ENCODE data around the gene COX4I2. TPM values are rescaled to one million over a fixed set of nuclear protein-coding genes. Genes with fewer than 3 reads are reported as not detected.

COX4I2 gene
- total and polyA plus RNA-seq, 2 of the 8 experiments (the other 6 are each of a cell fraction or from before 2014, with no cell fraction given), result 0.26 TPM; not detected in 1

- no peak for DNase-seq (ENCODE audit: low read depth in 1 of 2, low spot score in 2 of 2)
Observed at GRCh38 chr20:31681769-31682168, 44.1 kb downstream of the COX4I2 start.

More at GRCh38 chr20:31681769-31682168, 44.1 kb downstream of the COX4I2 start:
- no peak overlapping the region for H3K23ac ChIP-seq (ENCODE audit: insufficient read length)
- no peaks in the 10 kb centered on the region for H4K20me1 ChIP-seq (replicated peaks in 1 of 2; ENCODE audit: control insufficient read depth in 1 of 2, insufficient read depth in 2 of 2, low read length in 2 of 2)
- no peak overlapping the region for H3K4me3 ChIP-seq (ENCODE audit: extremely low read depth in 1 of 4, insufficient read depth in 2 of 4, low read depth in 3 of 4, low read length in 4 of 4)
- no peak overlapping the region for H2AFZ ChIP-seq (ENCODE audit: low read length)
- H3K18ac ChIP-seq (ENCODE audit: extremely low read depth, low read length), result no peak overlapping the region
- H3K27me3 ChIP-seq (replicated peaks in 1 of 4; ENCODE audit: control insufficient read depth in 3 of 4, extremely low read depth in 1 of 4, insufficient read depth in 3 of 4, low read length in 3 of 4), result no peaks in the 10 kb centered on the region
- no peak for FAIRE-seq
- H3K79me2 ChIP-seq (ENCODE audit: control insufficient read depth in 1 of 2, insufficient read depth in 2 of 2, low read length in 2 of 2), result peaks cover 0 to 20% of the 10 kb centered on the region in 2 experiments; a peak in 2 of 4 replicates
- ChIA-PET CTCF (ENCODE audit: partially characterized antibody) (interaction anchor here (0.9 to 1.0 kb wide), 2 partner anchors 42 to 43 kb away, joined by 3 read pairs; no protein-coding TSS in a partner anchor), POLR2A (ENCODE audit: partially characterized antibody) (interaction anchor here (1.2 to 2.2 kb wide), 3 partner anchors 10 to 18 kb away, joined by 4 to 6 read pairs (median 4); no protein-coding TSS in a partner anchor)
- no peak overlapping the region for H3K4me2 ChIP-seq (ENCODE audit: insufficient read depth in 1 of 2, low read depth in 2 of 2, low read length in 2 of 2)
- no peak overlapping the region for H4K5ac ChIP-seq (ENCODE audit: insufficient read length, low read depth, low read length)
- no peak overlapping the region for H4K91ac ChIP-seq (replicated peaks; ENCODE audit: insufficient read length, low read length)
- H3K27ac ChIP-seq (ENCODE audit: low read depth, low read length), result no peak overlapping the region
- 94% methylated on average over 3 of the region's 3 CpGs; no CpG with 5 or more reads in 1 of the 2 experiments for WGBS, 2 experiments (ENCODE audit: extremely low coverage in 1 of 2, insufficient coverage in 1 of 2, insufficient read length in 1 of 2, insufficient replicate concordance in 2 of 2, low coverage in 1 of 2, low lambda C conversion rate in 2 of 2, missing lambda C conversion rate in 1 of 2)
- H3K23me2 ChIP-seq (ENCODE audit: low read depth, low read length), result no peaks in the 10 kb centered on the region
- no peak overlapping the region for H2BK20ac ChIP-seq (ENCODE audit: low read length)
- no peaks in the 10 kb centered on the region for H3K9me3 ChIP-seq (ENCODE audit: insufficient read depth in 2 of 2, low read depth in 1 of 2, low read length in 1 of 2)
- no peak overlapping the region for H2AK5ac ChIP-seq (ENCODE audit: low read depth, low read length)
- TF ChIP-seq NRF1 (IDR thresholded peaks at IDR 0.05; ENCODE audit: low read depth, low read length) (no peak), CTBP2 (IDR thresholded peaks at IDR 0.05; ENCODE audit: borderline replicate concordance, insufficient read depth, insufficient read length, low read length) (no peak), JUND (IDR thresholded peaks at IDR 0.05; ENCODE audit: low read length) (no peak), GTF2F1 (IDR thresholded peaks at IDR 0.05; ENCODE audit: borderline replicate concordance, low read depth, low read length) (no peak), RFX5 (IDR thresholded peaks at IDR 0.05; ENCODE audit: borderline replicate concordance, low read depth, low read length) (no peak), BRCA1 (IDR thresholded peaks at IDR 0.05; ENCODE audit: low read depth, low read length) (no peak), ZNF274 (IDR thresholded peaks at IDR 0.05; ENCODE audit: borderline replicate concordance, extremely low read depth, low read length) (no peak), TAF1 (IDR thresholded peaks at IDR 0.05; ENCODE audit: low read depth, low read length) (no peak), SRF (IDR thresholded peaks at IDR 0.05; ENCODE audit: low read depth, low read length) (no peak), KDM5A (IDR thresholded peaks at IDR 0.05; ENCODE audit: low read length) (no peak), TCF12 (IDR thresholded peaks at IDR 0.05; ENCODE audit: low read depth, low read length) (no peak), EZH2 (IDR thresholded peaks at IDR 0.05; ENCODE audit: low read depth, low read length, severe bottlenecking) (no peak), CREB1 (IDR thresholded peaks at IDR 0.05) (no peak), POU5F1 (IDR thresholded peaks at IDR 0.05; ENCODE audit: low read depth, low read length) (no peak)
- no peak overlapping the region for H2BK120ac ChIP-seq (replicated peaks; ENCODE audit: low read depth, low read length)
- H4K8ac ChIP-seq (ENCODE audit: extremely low read depth, insufficient read depth, low read length), result no peak overlapping the region
- H3K4ac ChIP-seq (replicated peaks; ENCODE audit: insufficient read length, low read depth, low read length), result no peak overlapping the region
- no peak overlapping the region for H3K56ac ChIP-seq (replicated peaks; ENCODE audit: insufficient read length, low read depth, low read length)
- no peak overlapping the region for H3K9ac ChIP-seq (replicated peaks in 1 of 4; ENCODE audit: extremely low read depth in 1 of 4, low read depth in 3 of 4, low read length in 3 of 4)
- H3K79me1 ChIP-seq (ENCODE audit: low read depth, low read length), result peaks cover 8% of the 10 kb centered on the region; the same call in 1 of the 2 replicates
- H2BK5ac ChIP-seq (ENCODE audit: low read depth, low read length), result no peak overlapping the region
- H2BK15ac ChIP-seq (ENCODE audit: low read length), result no peak overlapping the region
- H3K36me3 ChIP-seq (ENCODE audit: control insufficient read depth in 2 of 4, insufficient read depth in 4 of 4, low read length in 3 of 4), result peaks cover 0 to 3% (median under 1%) of the 10 kb centered on the region in 4 experiments; a peak in 3 of 8 replicates
- H2BK12ac ChIP-seq (ENCODE audit: low read depth, low read length), result no peak overlapping the region
- H3K4me1 ChIP-seq (replicated peaks in 1 of 4; ENCODE audit: control insufficient read depth in 3 of 4, insufficient read depth in 4 of 4, low read length in 3 of 4), result peaks cover 3 to 10% (median 7%) of the 10 kb centered on the region in 4 experiments; a peak in 6 of 7 replicates
- no peak overlapping the region for H3K14ac ChIP-seq (ENCODE audit: insufficient read length)

Measured in H1 (cell line).